COLO668 (cell line): ENCODE data around the gene LRMDA.

Experiments used
- DNase-seq: peaks from one replicate; lab custom pipeline; 2025; ENCODE audit not compliant: unreplicated experiment; lab: John Stamatoyannopoulos, UW

Gene LRMDA

GRCh38 chr10:76334255-76334654 lies 902.8 kb downstream of the LRMDA start:
- no peak for DNase-seq

- no peak for DNase-seq
Measured at GRCh38 chr10:76336213-76336963, 905.0 kb downstream of the LRMDA start.

GRCh38 chr10:76337641-76338040 lies 906.2 kb downstream of the LRMDA start:
- no peak for DNase-seq

GRCh38 chr10:76338187-76338586 lies 906.8 kb downstream of the LRMDA start:
- no peak for DNase-seq

GRCh38 chr10:76341740-76342139 lies 910.3 kb downstream of the LRMDA start:
- no peak for DNase-seq

GRCh38 chr10:76342996-76343395 lies 911.6 kb downstream of the LRMDA start:
- no peak for DNase-seq

- DNase-seq, result no peak
Measured at GRCh38 chr10:76347832-76348231, 916.4 kb downstream of the LRMDA start.

- DNase-seq, result no peak
Measured at GRCh38 chr10:76350583-76350982, 919.2 kb downstream of the LRMDA start.

GRCh38 chr10:76352300-76352699 lies 920.9 kb downstream of the LRMDA start:
- DNase-seq, result no peak

GRCh38 chr10:76353237-76353851 lies 921.9 kb downstream of the LRMDA start:
- no peak for DNase-seq

GRCh38 chr10:76354212-76354738 lies 922.9 kb downstream of the LRMDA start:
- no peak for DNase-seq

- no peak for DNase-seq
Measured at GRCh38 chr10:76354921-76355320, 923.5 kb downstream of the LRMDA start.

- DNase-seq, result no peak
Measured at GRCh38 chr10:76356557-76356956, 925.1 kb downstream of the LRMDA start.

GRCh38 chr10:76357726-76358415 lies 926.4 kb downstream of the LRMDA start:
- no peak for DNase-seq

- DNase-seq, result no peak
Measured at GRCh38 chr10:76358743-76359395, 927.4 kb downstream of the LRMDA start.

GRCh38 chr10:76375761-76376160 lies 944.3 kb downstream of the LRMDA start:
- DNase-seq, result no peak

GRCh38 chr10:76382381-76382851 lies 951.0 kb downstream of the LRMDA start:
- DNase-seq, result no peak

GRCh38 chr10:76388321-76389023 lies 957.0 kb downstream of the LRMDA start:
- DNase-seq, result no peak

GRCh38 chr10:76393875-76394706 lies 962.7 kb downstream of the LRMDA start:
- DNase-seq, result no peak

- DNase-seq, result no peak
Measured at GRCh38 chr10:76394707-76395042, 963.3 kb downstream of the LRMDA start.
